ENCODE data around the gene HSD11B2.

GRCh38 chr16:67424261-67424615 lies 6.7 kb upstream of the HSD11B2 start:
- TF ChIP-seq CTCF (conservative IDR thresholded peaks at IDR 0.05 in 1 of 2, IDR thresholded peaks at IDR 0.05 in 1 of 2; ENCODE audit: low read depth in 1 of 2, low read length in 2 of 2): no peak
- TF ChIP-seq EZH2 (IDR thresholded peaks at IDR 0.05; ENCODE audit: low read length, missing control alignments): no peak

Data from fibroblast of lung (primary cell).